NCI-H2081 (cell line): ENCODE results near the gene RABL6.

Experiments used
- DNase-seq, 2 experiments: peaks; one replicate each; lab custom pipeline; 2025; lab: John Stamatoyannopoulos, UW

RABL6 gene

DNA sequence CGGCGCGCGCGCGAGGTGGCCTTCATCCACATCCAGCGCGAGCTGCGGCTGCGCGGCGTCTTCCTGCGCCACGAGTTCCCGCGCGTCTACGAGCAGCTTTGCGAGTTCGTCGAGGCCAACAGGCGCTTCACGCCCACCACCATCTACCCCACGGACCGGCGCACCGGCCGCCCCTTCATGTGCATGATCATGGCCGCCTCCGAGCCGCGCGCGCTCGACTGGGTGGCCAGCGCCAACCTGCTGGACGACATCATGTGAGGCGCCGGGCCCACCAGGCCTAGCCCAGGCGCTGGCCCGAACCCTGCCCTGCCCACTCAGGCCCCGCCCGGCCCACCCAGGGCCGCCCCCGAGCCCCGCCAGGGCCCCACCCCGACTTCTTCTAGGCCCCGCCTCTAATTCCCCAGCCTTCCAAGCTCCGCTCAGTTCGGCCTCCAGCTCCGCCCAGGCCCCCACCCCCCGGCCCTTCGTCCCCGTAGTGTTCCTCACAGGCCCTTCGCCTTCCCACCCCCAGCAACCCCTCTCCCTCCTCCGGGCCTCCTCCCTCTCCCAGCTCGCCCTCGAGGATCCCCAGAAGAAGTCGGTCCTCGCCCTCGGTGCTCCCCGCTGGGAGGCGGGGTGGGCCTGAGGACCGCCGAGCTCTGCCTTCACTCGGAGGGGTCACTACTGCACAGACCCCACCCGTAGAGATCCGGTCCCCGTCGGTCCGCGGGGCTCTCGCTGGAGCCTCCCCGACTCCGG lies 39.5 kb downstream of the RABL6 start:
- no peak for DNase-seq

- DNase-seq, result peak; percentile 41 to 72
Observed at GRCh38 chr9:136847826-136848392, 40.2 kb downstream of the RABL6 start.

DNA sequence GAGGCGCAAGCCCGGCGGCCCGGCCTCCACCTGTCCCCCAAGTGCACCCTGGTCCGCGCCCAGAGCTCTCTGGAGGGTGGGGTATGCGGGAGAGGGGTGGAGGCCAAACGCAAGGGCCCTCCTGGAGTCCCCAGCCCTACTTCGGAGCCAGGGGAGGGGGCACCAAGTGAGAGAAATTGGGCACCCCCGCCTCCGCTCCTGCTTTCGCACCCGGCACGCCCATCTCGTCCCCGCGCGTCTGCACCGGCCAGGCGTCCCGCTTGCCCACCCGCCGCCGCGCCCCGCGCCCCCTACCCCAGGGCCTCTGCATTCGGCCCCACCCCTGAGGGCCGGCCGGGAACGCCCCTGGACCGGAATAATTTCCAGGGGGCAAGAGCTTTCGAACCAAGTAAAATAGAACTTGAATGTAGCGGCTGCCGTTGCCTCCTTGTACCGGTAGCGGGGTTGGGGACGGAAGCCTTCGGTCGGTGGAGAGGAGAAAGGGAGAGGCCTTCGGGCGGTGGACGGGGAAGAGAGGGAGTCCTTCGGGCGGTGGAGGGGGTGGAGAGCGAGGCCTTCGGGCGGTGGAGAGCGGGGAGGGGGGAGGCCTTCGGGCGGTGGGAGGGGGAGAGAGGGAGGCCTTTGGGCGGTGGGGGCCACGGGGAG lies 40.8 kb downstream of the RABL6 start:
- peak; percentile 22 to 58 for DNase-seq

GRCh38 chr9:136849038-136849959 lies 41.6 kb downstream of the RABL6 start, which contains the start of gene PHPT1:
Gene PHPT1 (plus strand): TSS chr9:136849409. CDS start chr9:136849431, 22 bp downstream.
- peak; percentile 98 to 99 for DNase-seq

DNA sequence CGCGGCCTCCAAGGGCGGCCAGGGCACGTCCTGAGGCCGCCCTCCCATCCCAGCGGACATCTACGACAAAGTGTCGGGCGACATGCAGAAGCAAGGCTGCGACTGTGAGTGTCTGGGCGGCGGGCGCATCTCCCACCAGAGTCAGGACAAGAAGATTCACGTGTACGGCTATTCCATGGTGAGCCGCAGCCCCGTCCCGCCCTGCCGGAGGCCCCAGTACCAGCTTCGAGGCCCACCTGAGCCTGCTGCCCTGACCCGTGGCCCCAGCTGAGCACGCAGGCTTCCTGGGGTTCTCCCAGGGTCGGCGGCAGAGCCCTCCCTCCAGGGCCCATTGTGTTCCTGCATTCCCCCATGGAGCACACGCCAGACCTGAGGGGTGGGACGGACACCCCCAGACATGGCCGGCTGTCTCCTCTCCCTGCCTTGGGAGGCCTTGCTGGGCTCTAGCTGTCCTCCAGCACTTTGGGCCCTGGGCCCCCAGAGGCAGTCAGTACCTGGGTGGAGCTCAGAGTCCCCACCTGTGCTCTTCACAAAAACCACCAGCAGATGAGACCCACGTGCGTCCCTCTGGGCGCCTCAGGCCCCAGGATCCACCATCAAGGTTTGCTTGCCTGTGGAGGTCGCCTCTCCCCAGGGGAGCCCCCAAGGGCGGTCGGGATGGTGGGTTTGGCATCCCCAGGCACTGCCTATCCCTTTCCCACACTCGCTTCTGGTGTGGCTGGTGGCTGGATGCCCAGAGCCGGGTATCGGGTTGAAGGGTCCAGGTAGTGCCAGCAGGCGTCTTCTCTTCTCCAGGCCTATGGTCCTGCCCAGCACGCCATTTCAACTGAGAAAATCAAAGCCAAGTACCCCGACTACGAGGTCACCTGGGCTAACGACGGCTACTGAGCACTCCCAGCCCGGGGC lies 42.5 kb downstream of the RABL6 start:
- DNase-seq, result no peak

GRCh38 chr9:136850866-136851775 lies 43.4 kb downstream of the RABL6 start:
- DNase-seq, result no peak

- no peak for DNase-seq
Observed at GRCh38 chr9:136851941-136852663, 44.4 kb downstream of the RABL6 start, which contains the start of gene MAMDC4. Gene MAMDC4 (plus strand): TSS chr9:136852346. CDS start chr9:136852417, 71 bp downstream.

- no peak for DNase-seq
Observed at GRCh38 chr9:136852664-136853595, 45.2 kb downstream of the RABL6 start.

DNA sequence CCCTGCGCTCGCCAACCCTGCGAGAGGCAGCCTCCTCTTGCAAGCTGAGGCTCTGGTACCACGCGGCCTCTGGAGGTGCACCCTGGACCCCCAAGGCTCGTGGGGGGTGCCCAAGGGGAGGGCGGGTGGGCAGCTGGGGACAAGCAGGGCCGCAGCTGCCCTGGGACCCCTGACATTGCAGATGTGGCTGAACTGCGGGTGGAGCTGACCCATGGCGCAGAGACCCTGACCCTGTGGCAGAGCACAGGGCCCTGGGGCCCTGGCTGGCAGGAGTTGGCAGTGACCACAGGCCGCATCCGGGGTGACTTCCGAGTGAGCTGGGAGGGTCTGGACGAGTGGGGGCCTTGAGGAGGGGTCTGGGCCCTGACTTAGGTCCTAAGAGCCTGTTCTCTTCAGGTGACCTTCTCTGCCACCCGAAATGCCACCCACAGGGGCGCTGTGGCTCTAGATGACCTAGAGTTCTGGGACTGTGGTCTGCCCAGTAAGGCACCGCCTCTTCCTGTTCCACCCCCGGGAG lies 45.9 kb downstream of the RABL6 start:
- DNase-seq, result no peak

GRCh38 chr9:136854113-136854841 lies 46.5 kb downstream of the RABL6 start:
- no peak for DNase-seq

DNA sequence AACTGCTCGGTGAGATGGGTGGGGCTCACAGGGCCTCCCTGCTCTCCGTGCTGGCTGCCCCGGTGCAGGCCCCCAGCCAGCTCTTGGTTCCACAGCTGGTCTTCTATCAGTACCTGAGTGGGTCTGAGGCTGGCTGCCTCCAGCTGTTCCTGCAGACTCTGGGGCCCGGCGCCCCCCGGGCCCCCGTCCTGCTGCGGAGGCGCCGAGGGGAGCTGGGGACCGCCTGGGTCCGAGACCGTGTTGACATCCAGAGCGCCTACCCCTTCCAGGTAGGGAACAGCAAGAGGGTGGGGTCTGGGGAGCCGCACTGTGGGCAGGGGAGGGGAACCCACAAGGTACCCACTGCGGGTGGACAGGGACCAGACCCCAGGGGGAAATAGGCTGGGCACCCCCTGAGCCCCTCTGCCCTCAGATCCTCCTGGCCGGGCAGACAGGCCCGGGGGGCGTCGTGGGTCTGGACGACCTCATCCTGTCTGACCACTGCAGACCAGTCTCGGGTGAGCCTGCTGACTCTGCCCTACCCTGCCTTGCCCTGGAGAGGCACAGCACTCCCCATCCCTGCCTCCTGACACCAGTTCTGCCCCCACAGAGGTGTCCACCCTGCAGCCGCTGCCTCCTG lies 47.2 kb downstream of the RABL6 start:
- no peak for DNase-seq

GRCh38 chr9:136855461-136856078 lies 47.8 kb downstream of the RABL6 start:
- DNase-seq, result no peak

DNA sequence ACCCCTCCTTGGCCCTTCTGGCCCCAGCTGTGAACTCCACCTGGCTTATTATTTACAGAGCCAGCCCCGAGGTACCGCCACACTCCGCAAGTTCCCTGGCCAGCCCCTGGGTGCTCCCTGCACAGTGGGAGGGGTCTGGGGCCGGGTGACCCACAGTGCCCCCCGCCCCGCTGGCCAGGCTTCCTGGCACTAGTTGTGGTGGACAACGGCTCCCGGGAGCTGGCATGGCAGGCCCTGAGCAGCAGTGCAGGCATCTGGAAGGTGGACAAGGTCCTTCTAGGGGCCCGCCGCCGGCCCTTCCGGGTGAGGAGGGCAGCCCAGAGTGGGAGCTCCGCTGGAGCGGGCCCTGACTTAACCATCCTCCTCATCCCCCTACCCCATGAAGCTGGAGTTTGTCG lies 48.3 kb downstream of the RABL6 start:
- DNase-seq, result no peak

DNA sequence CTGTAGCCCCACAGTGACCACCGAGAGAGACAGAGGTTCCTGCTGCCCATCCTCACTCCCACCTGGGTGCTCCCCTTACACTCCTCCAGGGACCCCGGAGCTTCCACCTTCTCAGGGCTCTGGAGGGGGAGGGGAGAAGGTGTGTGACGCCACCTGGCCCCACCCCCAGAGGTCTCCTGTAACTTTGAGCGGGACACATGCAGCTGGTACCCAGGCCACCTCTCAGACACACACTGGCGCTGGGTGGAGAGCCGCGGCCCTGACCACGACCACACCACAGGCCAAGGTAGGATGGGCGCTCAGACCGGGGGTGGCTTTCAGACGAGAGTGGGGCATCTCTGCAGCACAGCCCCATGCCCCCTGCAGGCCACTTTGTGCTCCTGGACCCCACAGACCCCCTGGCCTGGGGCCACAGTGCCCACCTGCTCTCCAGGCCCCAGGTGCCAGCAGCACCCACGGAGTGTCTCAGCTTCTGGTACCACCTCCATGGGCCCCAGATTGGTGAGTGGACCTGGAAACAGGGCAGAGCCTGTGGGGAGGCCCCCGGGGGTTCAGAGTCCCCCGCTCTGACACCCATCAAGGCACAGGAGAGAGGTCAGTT lies 48.9 kb downstream of the RABL6 start:
- no peak for DNase-seq

DNA sequence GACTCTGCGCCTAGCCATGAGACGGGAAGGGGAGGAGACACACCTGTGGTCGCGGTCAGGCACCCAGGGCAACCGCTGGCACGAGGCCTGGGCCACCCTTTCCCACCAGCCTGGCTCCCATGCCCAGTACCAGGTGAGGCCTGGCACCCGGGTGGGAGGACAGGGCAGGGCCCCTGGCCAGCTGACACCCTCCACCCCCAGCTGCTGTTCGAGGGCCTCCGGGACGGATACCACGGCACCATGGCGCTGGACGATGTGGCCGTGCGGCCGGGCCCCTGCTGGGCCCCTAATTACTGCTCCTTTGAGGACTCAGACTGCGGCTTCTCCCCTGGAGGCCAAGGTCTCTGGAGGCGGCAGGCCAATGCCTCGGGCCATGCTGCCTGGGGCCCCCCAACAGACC lies 49.4 kb downstream of the RABL6 start:
- no peak for DNase-seq
